Activated CD8-positive, alpha-beta memory T cell treated with anti-CD3 and anti-CD28 coated beads, Interleukin-2, amount 50 U/mL, for 24 hours (primary cell): ENCODE results near the gene DNAH11.

ENCODE experiments used
- DNase-seq: peaks from one replicate; pipeline ENCODE4 v3.0.0-alpha.2; 2020; ENCODE audit errors: extremely low read depth

Gene DNAH11

GRCh38 chr7:21884496-21884895, 341.7 kb downstream of the DNAH11 start:
- no peak for DNase-seq

DNA sequence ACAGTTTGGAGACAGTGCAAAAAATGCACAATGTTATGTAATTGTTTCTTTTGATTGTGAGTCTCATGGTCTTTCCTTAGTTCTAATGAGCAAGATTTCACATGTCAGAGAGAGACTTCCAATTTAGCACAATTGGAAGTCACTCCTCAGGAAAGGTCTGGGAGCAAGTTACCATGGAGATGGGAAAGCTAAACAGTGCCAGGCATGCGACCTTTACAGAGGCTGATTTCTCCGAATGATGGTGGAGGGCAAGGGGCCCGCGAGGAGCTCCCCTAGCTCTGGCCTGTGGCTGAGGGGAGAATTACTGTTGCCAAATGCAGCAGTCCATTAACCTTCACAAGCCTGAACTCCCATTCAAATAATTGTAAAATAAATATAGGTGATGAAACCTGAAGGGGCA, 343.6 kb downstream of the DNAH11 start:
- no peak for DNase-seq

DNA sequence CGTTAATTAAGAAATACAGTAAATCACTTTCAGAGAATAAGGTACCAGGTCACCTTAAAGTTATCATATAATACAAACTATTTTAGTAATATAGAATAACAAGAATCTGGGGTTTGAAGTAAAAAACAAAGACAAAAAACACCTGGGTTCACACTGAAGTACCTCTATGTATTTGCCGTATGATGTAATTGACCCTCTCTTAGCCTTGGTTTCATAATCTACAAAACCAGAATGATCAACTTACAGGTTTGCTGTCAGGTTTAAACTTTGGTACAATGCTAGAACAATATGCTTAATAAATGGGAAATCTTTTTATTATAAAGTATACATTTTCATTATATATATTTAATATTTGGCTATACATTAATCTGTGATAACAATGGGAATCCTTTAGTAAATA, 344.5 kb downstream of the DNAH11 start:
- no peak for DNase-seq

DNA sequence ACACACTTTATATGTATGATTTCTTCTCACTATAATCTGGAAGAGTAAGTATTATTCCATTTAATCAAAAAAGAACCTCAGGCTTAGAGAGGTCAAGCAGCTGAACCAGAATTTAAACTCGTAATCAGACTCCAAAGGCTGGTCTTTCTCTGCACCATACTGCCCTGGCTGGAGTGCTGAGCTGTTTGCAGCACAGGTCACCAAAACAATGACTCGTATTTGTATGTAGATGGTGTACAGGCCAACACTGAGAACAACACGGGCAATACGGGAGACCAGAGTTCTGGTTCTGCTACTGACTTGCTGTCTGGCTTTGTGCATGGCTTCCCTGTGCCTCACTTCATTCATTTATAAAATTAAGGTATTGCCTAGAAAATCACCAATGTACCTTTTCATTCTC, 344.9 kb downstream of the DNAH11 start:
- no peak for DNase-seq

DNA sequence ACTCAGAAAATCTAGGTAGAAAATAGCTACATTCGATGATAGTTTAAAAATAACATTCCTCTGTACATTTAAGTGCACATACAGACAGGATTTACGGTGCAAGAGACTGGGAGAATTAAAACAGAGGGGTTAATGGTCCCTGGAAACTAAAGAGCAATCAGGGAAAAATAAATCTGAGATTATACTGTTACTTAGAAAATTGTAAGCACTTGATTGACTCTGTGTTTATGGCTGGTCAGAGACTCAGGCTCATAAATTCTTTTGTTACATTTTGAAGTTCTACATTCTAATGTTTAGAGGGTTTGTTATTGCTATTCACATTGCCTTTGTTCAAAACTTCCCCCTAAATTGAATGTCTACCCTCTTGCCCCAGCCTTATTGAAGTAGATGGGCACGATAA, 348.5 kb downstream of the DNAH11 start:
- DNase-seq = no peak

DNA sequence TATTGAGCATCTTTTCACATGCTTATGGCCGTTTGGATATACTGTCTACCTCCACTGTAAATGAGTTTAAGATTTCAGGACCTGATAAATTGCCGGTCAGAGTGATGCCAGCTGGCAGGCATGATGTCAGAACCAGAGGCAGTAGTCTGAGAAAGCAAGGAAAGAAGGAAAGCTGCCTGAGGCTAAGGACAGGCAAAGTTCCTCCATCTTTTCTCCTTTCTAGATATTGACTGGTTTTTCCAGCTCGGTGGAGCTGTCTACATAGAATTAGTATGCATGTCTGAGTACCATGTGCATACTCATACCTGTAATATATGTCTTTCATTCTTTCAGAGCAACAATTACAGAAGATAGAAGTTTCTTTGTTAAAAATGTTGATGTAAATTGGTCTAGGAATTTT, 350.6 kb downstream of the DNAH11 start:
- DNase-seq = no peak

DNA sequence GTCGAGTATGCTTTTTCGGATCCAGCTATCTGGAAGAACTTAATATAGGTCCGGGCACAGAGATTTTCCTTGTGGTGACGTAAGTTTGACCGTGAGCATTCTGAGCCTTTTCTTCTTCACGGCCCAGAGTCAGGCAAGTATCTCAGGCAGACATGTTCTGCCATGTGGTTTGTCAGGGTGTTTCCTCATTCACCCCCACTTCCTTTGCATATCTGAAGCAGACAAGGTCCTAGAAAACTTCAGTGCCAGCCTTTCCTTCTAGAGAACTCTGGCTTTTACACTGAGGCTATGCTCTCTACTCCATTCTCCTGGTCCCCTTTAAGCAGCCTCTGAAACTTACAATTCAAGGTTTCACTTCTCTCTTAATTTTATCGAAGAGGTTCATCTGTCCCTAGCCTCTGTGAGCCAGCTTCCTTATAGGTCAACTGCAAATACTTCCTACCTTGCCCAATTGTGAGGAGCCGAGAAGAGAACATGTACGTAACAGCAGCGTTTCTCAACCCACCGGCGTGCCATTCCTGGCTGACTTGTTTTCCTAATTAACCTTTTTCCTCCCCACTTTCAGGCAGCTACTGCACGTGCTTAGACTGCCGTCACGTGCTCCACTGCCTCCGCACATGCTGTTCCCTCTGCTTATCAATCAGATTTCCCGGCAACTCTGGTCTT, 355.6 kb downstream of the DNAH11 start:
- no peak for DNase-seq

GRCh38 chr7:21902240-21902639, 359.4 kb downstream of the DNAH11 start:
- no peak for DNase-seq

GRCh38 chr7:21903020-21903786, 360.4 kb downstream of the DNAH11 start:
- DNase-seq = no peak

GRCh38 chr7:21908746-21909145, 365.9 kb downstream of the DNAH11 start:
- DNase-seq = no peak

GRCh38 chr7:21910253-21910652, 367.4 kb downstream of the DNAH11 start:
- no peak for DNase-seq

GRCh38 chr7:21911341-21911875, 368.6 kb downstream of the DNAH11 start:
- no peak for DNase-seq

DNA sequence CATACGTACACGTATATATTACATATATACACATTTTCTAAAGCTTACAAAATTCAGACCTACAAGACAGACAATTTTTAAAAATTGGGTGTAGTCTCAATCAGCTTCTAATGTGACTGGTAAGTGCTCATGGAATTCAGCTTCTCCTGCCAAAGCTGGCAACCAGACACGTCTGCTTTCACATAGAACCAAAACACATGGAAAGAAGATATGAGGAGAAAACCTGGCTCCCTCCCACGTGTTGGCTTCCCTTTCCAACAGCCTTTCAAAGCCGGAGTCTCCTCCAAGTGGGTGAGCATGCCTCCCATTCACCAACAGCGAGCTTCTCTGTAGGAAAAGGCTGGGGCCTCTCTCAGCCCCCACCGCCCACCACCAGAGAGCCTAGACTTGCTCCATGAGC, 369.5 kb downstream of the DNAH11 start:
- DNase-seq = no peak

- DNase-seq = no peak
These were observed 370.3 kb downstream of the DNAH11 start for GRCh38 chr7:21912931-21913780.

GRCh38 chr7:21914671-21915070, 371.8 kb downstream of the DNAH11 start:
- no peak for DNase-seq

GRCh38 chr7:21915140-21915539, 372.3 kb downstream of the DNAH11 start:
- DNase-seq = no peak

GRCh38 chr7:21916176-21916575, 373.3 kb downstream of the DNAH11 start:
- DNase-seq = no peak

DNA sequence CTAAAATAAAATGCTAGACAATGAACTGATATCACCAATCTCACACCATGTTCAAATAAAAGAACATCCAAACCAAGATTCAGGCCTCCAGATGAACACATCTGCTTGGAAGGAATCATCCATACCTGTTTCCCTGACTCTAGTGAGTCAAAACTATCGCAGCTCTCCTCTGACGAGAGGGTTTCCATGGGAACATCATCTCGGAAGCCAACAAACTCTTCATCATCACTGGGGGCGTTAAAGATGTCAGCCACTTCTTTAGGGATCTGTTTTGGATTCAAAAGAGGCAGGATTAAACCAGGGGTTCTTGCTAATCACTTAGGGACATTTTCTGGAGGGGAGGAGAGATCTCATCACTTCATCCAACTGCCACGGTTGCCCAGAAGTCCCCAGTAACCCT, 373.8 kb downstream of the DNAH11 start:
- no peak for DNase-seq

- DNase-seq = no peak
These were observed 375.4 kb downstream of the DNAH11 start for GRCh38 chr7:21918216-21918615.

- DNase-seq = no peak
These were observed 378.1 kb downstream of the DNAH11 start for GRCh38 chr7:21920936-21921335.

GRCh38 chr7:21922605-21923004, 379.8 kb downstream of the DNAH11 start:
- no peak for DNase-seq

DNA sequence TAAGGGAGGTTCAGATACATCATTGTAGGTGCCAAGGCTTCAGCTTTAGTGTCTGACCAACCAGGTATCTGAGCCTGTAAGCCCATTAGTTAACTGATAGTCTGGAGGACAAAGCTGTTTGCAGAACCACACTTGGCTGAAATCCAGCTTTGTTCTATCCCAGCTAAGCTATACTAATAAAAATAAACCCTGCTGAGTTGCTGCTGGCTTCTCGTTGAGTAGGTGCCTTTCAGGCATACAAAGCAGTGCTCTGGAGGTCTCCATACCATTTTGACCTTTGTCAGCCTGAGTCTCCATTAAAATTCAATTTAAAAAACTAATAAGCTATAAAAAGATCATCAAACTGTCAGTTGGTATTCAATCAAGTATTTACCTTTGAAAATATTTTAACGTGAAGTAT, 380.8 kb downstream of the DNAH11 start:
- no peak for DNase-seq
